ENCODE results near the gene PCDHGB3.
"Not testable (repeated sequence)": the region's sequence is repeated elsewhere in the genome, so short reads cannot be mapped to it uniquely, and the experiment has no call there.

PCDHGB3 gene

DNA sequence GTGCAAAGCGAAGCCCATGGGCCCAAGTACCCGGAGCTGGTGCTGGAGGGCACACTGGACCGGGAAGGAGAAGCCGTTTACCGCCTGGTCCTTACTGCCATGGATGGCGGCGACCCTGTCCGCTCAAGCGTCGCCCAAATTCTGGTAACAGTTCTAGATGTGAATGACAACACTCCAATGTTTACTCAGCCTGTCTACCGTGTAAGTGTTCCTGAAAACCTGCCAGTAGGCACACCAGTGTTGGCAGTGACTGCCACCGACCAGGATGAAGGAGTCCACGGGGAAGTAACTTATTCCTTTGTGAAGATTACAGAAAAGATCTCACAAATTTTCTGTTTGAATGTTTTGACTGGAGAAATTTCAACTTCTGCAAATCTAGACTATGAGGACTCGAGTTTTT, 4.6 kb downstream of the PCDHGB3 start:
- TF ChIP-seq POLR2A (IDR thresholded peaks at IDR 0.05; ENCODE audit: low read depth, low read length) (no peak), SPI1 (IDR thresholded peaks at IDR 0.05; ENCODE audit: low read depth, low read length) (no peak), TAF1 (IDR thresholded peaks at IDR 0.05; ENCODE audit: low read depth, low read length) (no peak), POLR2AphosphoS5 (IDR thresholded peaks at IDR 0.05; ENCODE audit: low read depth, low read length) (no peak), PAX5 (IDR thresholded peaks at IDR 0.05; ENCODE audit: insufficient read depth, low read length, severe bottlenecking) (no peak)
- DNase-seq (ENCODE audit: insufficient read length, low spot score) (no peak), FAIRE-seq (no peak)

DNA sequence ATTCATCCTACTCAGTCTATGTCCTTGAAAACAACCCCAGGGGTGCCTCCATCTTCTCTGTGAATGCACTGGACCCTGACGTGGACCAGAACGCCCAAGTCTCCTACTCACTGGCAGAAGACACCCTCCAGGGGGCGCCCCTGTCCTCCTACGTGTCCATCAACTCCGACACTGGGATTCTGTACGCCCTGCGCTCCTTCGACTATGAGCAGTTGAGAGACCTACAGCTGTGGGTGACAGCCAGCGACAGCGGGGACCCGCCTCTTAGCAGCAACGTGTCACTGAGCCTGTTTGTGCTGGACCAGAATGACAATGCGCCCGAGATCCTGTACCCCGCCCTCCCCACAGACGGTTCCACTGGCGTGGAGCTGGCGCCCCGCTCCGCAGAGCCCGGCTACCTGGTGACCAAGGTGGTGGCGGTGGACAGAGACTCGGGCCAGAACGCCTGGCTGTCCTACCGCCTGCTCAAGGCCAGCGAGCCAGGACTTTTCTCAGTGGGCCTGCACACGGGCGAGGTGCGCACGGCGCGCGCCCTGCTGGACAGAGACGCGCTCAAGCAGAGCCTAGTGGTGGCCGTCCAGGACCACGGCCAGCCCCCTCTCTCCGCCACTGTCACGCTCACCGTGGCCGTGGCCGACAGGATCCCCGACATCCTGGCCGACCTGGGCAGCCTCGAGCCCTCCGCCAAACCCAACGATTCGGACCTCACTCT, 5.6 kb downstream of the PCDHGB3 start:
- FAIRE-seq; DNase-seq (ENCODE audit: insufficient read length, low spot score): not testable (repeated sequence)

- DNase-seq (ENCODE audit: insufficient read length, low spot score) = no peak
- FAIRE-seq = no peak
- TF ChIP-seq TAF1 (IDR thresholded peaks at IDR 0.05; ENCODE audit: low read depth, low read length) (no peak), POLR2A (IDR thresholded peaks at IDR 0.05; ENCODE audit: low read depth, low read length) (no peak), POU2F2 (IDR thresholded peaks at IDR 0.05; ENCODE audit: low read depth, low read length) (no peak), PAX5 (IDR thresholded peaks at IDR 0.05; ENCODE audit: insufficient read depth, low read length, severe bottlenecking) (no peak), SPI1 (IDR thresholded peaks at IDR 0.05; ENCODE audit: low read depth, low read length) (no peak), POLR2AphosphoS5 (IDR thresholded peaks at IDR 0.05; ENCODE audit: low read depth, low read length) (no peak)
Observed at GRCh38 chr5:141382469-141383294, 12.6 kb downstream of the PCDHGB3 start, which contains the start of gene PCDHGA7. Gene PCDHGA7, plus strand, starts transcription at chr5:141382742. Its CDS starts 158 bp downstream, at chr5:141382900.

DNA sequence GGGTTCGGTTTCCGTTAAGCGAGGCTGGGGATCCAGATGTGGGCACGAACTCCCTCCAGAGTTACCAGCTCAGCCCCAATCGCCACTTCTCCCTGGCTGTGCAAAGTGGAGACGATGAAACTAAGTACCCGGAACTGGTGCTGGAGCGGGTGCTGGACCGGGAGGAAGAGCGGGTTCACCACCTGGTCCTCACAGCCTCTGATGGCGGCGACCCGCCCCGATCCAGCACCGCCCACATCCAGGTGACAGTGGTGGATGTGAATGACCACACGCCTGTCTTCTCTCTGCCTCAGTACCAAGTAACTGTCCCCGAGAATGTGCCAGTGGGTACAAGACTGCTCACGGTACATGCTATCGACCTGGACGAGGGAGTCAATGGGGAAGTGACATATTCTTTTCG, 13.3 kb downstream of the PCDHGB3 start:
- TF ChIP-seq POLR2AphosphoS5 (IDR thresholded peaks at IDR 0.05; ENCODE audit: low read depth, low read length) = no peak
- TF ChIP-seq POU2F2 (IDR thresholded peaks at IDR 0.05; ENCODE audit: low read depth, low read length) = no peak
- no peak for TF ChIP-seq SPI1 (IDR thresholded peaks at IDR 0.05; ENCODE audit: low read depth, low read length)
- no peak for TF ChIP-seq TAF1 (IDR thresholded peaks at IDR 0.05; ENCODE audit: low read depth, low read length)
- no peak for TF ChIP-seq PAX5 (IDR thresholded peaks at IDR 0.05; ENCODE audit: insufficient read depth, low read length, severe bottlenecking)
- TF ChIP-seq POLR2A (IDR thresholded peaks at IDR 0.05; ENCODE audit: low read depth, low read length) = no peak

DNA sequence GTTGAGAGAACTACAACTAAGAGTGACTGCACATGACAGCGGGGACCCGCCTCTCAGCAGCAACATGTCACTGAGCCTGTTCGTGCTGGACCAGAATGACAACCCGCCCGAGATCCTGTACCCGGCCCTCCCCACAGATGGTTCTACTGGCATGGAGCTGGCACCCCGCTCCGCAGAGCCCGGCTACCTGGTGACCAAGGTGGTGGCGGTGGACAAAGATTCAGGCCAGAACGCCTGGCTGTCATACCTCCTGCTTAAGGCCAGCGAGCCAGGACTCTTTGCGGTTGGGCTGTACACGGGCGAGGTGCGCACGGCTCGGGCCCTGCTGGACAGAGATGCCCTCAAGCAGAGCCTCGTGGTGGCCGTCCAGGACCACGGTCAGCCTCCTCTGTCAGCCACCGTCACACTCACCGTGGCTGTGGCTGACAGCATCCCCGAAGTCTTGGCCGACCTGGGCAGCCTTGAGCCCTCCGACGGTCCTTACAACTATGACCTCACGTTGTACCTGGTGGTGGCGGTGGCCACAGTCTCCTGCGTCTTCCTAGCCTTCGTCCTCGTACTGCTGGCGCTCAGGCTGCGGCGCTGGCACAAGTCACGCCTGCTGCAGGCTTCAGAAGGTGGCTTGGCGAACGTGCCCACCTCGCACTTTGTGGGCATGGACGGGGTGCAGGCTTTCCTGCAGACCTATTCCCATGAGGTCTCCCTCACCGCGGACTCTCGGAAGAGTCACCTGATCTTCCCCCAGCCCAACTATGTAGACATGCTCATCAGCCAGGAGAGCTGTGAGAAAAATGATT, 14.6 kb downstream of the PCDHGB3 start:
- FAIRE-seq (no peak), DNase-seq (ENCODE audit: insufficient read length, low spot score) (no peak)
- TF ChIP-seq POU2F2 (IDR thresholded peaks at IDR 0.05; ENCODE audit: low read depth, low read length) = no peak

More for the DNA sequence above, 13.3 kb downstream of the PCDHGB3 start:
- FAIRE-seq = no peak
- no peak for DNase-seq (ENCODE audit: insufficient read length, low spot score)

- not testable (repeated sequence) for DNase-seq (ENCODE audit: insufficient read length, low spot score); FAIRE-seq
Observed at GRCh38 chr5:141387557-141388311, 17.7 kb downstream of the PCDHGB3 start, which contains the start of gene PCDHGB4. Gene PCDHGB4, plus strand, starts transcription at chr5:141387698. Its CDS starts 187 bp downstream, at chr5:141387885.

- no peak for FAIRE-seq
- no peak for TF ChIP-seq POU2F2 (IDR thresholded peaks at IDR 0.05; ENCODE audit: low read depth, low read length)
- TF ChIP-seq SPI1 (IDR thresholded peaks at IDR 0.05; ENCODE audit: low read depth, low read length) = no peak
- no peak for TF ChIP-seq POLR2A (IDR thresholded peaks at IDR 0.05; ENCODE audit: low read depth, low read length)
- TF ChIP-seq TAF1 (IDR thresholded peaks at IDR 0.05; ENCODE audit: low read depth, low read length) = no peak
- TF ChIP-seq POLR2AphosphoS5 (IDR thresholded peaks at IDR 0.05; ENCODE audit: low read depth, low read length) = no peak
- no peak for DNase-seq (ENCODE audit: insufficient read length, low spot score)
Observed at GRCh38 chr5:141388661-141389060, 18.6 kb downstream of the PCDHGB3 start.

DNA sequence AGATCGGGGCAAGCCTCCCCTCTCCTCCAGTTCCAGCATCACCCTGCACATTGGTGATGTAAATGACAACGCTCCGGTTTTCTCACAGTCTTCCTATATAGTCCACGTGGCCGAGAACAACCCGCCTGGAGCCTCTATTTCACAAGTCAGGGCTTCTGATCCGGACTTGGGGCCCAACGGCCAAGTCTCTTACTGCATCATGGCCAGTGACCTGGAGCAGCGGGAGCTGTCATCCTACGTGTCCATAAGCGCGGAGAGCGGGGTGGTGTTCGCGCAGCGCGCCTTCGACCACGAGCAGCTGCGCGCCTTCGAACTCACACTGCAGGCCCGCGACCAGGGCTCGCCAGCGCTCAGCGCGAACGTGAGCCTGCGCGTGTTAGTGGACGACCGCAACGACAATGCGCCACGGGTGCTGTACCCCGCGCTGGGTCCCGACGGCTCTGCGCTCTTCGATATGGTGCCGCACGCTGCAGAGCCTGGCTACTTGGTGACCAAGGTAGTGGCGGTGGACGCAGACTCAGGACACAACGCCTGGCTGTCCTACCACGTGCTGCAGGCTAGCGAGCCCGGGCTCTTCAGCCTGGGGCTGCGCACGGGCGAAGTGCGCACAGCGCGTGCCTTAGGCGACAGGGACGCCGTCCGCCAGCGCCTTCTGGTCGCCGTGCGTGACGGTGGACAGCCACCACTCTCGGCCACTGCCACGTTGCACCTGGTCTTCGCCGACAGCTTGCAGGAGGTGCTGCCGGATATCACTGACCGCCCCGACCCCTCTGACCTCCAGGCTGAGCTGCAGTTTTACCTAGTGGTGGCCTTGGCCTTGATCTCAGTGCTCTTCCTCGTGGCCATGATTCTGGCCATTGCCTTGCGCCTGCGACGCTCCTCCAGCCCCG, 19.4 kb downstream of the PCDHGB3 start:
- no peak for FAIRE-seq
- DNase-seq (ENCODE audit: insufficient read length, low spot score) = no peak
- TF ChIP-seq TAF1 (IDR thresholded peaks at IDR 0.05; ENCODE audit: low read depth, low read length) (no peak), PAX5 (IDR thresholded peaks at IDR 0.05; ENCODE audit: insufficient read depth, low read length, severe bottlenecking) (no peak), POU2F2 (IDR thresholded peaks at IDR 0.05; ENCODE audit: low read depth, low read length) (no peak), POLR2AphosphoS5 (IDR thresholded peaks at IDR 0.05; ENCODE audit: low read depth, low read length) (no peak), SPI1 (IDR thresholded peaks at IDR 0.05; ENCODE audit: low read depth, low read length) (no peak), POLR2A (IDR thresholded peaks at IDR 0.05; ENCODE audit: low read depth, low read length) (no peak)
